Measurements from ENCODE around the gene UBE4B.
"Not testable (repeated sequence)": the region's sequence is repeated elsewhere in the genome, so short reads cannot be mapped to it uniquely, and the experiment has no call there.

UBE4B gene

GRCh38 chr1:10210841-10211804 is 178.4 kb downstream of the UBE4B start:
- DNase-seq (ENCODE audit: low read depth, low spot score) = no peak

- no peak for DNase-seq (ENCODE audit: low read depth, low spot score)
These were observed 179.2 kb downstream of the UBE4B start for GRCh38 chr1:10211805-10212410.

GRCh38 chr1:10212476-10212875 is 179.7 kb downstream of the UBE4B start:
- no peak for DNase-seq (ENCODE audit: low read depth, low spot score)

- DNase-seq (ENCODE audit: low read depth, low spot score) = no peak
These were observed 180.5 kb downstream of the UBE4B start for GRCh38 chr1:10213186-10213705.

- no peak for DNase-seq (ENCODE audit: low read depth, low spot score)
These were observed 183.5 kb downstream of the UBE4B start for GRCh38 chr1:10216090-10216749.

- no peak for DNase-seq (ENCODE audit: low read depth, low spot score)
These were observed 185.1 kb downstream of the UBE4B start for GRCh38 chr1:10217748-10218441.

- DNase-seq (ENCODE audit: low read depth, low spot score) = no peak
These were observed 187.4 kb downstream of the UBE4B start for GRCh38 chr1:10220200-10220599.

GRCh38 chr1:10220657-10221056 is 187.9 kb downstream of the UBE4B start:
- not testable (repeated sequence) for DNase-seq (ENCODE audit: low read depth, low spot score)

GRCh38 chr1:10225573-10225972 is 192.8 kb downstream of the UBE4B start:
- no peak for DNase-seq (ENCODE audit: low read depth, low spot score)

GRCh38 chr1:10228528-10228927 is 195.8 kb downstream of the UBE4B start:
- DNase-seq (ENCODE audit: low read depth, low spot score) = no peak

GRCh38 chr1:10229903-10230302 is 197.1 kb downstream of the UBE4B start:
- DNase-seq (ENCODE audit: low read depth, low spot score) = no peak

Measured in iPS DF 19.7 (cell line).